ENCODE results near the gene KCND2. TPM values are rescaled to one million over a fixed set of nuclear protein-coding genes. Genes with fewer than 3 reads are reported as not detected.
"Not testable (repeated sequence)": the region's sequence is repeated elsewhere in the genome, so short reads cannot be mapped to it uniquely, and the experiment has no call there.

Gene KCND2
- total and polyA plus RNA-seq, 7 donors, result under 0.01 to 3.3 (median 1.3) TPM; not detected in 1

GRCh38 chr7:120233338-120233737, 39.6 kb upstream of the KCND2 start:
- H3K4me3 ChIP-seq, result no peak overlapping the region
- peaks cover 0 to 3% (median 0%) of the 10 kb centered on the region in 4 donors for H3K9me3 ChIP-seq
- no peaks in the 10 kb centered on the region for H3K27me3 ChIP-seq
- H3K27ac ChIP-seq, result no peak overlapping the region
- H3K36me3 ChIP-seq, result no peaks in the 10 kb centered on the region
- intact Hi-C loops (cut with DNase I), result no loop called here
- H3K4me1 ChIP-seq, result no peaks in the 10 kb centered on the region
- TF ChIP-seq POLR2AphosphoS5 (IDR thresholded peaks at IDR 0.05), result no peak
- no peak for TF ChIP-seq POLR2A (IDR thresholded peaks at IDR 0.05)
- no peak for TF ChIP-seq EP300 (IDR thresholded peaks at IDR 0.05)
- TF ChIP-seq CTCF (IDR thresholded peaks at IDR 0.05), result no peak
- 78 to 83% methylated on average over 1 of the region's 1 CpG for whole genome bisulfite sequencing, 2 donors
- DNase-seq, result no peak

GRCh38 chr7:120240350-120240749, 32.6 kb upstream of the KCND2 start:
- H3K4me3 ChIP-seq, H3K27ac ChIP-seq, H3K27me3 ChIP-seq, H3K36me3 ChIP-seq, H3K9me3 ChIP-seq, H3K4me1 ChIP-seq, DNase-seq: not testable (repeated sequence)
- intact Hi-C loops (cut with DNase I), result loop anchor here (5.0 kb wide), 1 partner anchor 453 kb away; no protein-coding TSS in a partner anchor
- 63 to 80% methylated on average over 8 of the region's 8 CpGs for WGBS, 2 donors

GRCh38 chr7:120241973-120242372, 31.0 kb upstream of the KCND2 start:
- no peak overlapping the region for H3K4me3 ChIP-seq
- intact Hi-C loops (cut with DNase I), result loop anchor here (5.0 kb wide), 1 partner anchor 455 kb away; no protein-coding TSS in a partner anchor
- WGBS, 2 donors, result 79 to 95% methylated on average over 1 of the region's 1 CpG
- TF ChIP-seq POLR2A (IDR thresholded peaks at IDR 0.05) (no peak), POLR2AphosphoS5 (IDR thresholded peaks at IDR 0.05) (no peak), EP300 (IDR thresholded peaks at IDR 0.05) (no peak), CTCF (IDR thresholded peaks at IDR 0.05) (no peak)
- no peaks in the 10 kb centered on the region for H3K36me3 ChIP-seq
- H3K27ac ChIP-seq, result no peak overlapping the region
- H3K27me3 ChIP-seq, result no peaks in the 10 kb centered on the region
- no peaks in the 10 kb centered on the region for H3K4me1 ChIP-seq
- H3K9me3 ChIP-seq, result no peaks in the 10 kb centered on the region
- DNase-seq, result no peak

- H3K27ac ChIP-seq, result no peak overlapping the region
- TF ChIP-seq POLR2AphosphoS5 (IDR thresholded peaks at IDR 0.05), result no peak
- TF ChIP-seq CTCF (IDR thresholded peaks at IDR 0.05), result no peak
- no peak for TF ChIP-seq EP300 (IDR thresholded peaks at IDR 0.05)
- TF ChIP-seq POLR2A (IDR thresholded peaks at IDR 0.05), result no peak
- H3K4me3 ChIP-seq, result no peak overlapping the region
- H3K9me3 ChIP-seq, result no peaks in the 10 kb centered on the region
- H3K36me3 ChIP-seq, result no peaks in the 10 kb centered on the region
- intact Hi-C loops (cut with DNase I), result no loop called here
- H3K4me1 ChIP-seq, result no peaks in the 10 kb centered on the region
- no peaks in the 10 kb centered on the region for H3K27me3 ChIP-seq
- WGBS, 2 donors, result 77 to 84% methylated on average over 1 of the region's 1 CpG
- DNase-seq, result no peak
These were observed 18.1 kb upstream of the KCND2 start for GRCh38 chr7:120254845-120255244.

GRCh38 chr7:120256344-120257070, 16.5 kb upstream of the KCND2 start:
- Histone ChIP-seq H3K36me3 (no peaks in the 10 kb centered on the region), H3K4me3 (no peak overlapping the region), H3K27me3 (no peaks in the 10 kb centered on the region), H3K9me3 (no peaks in the 10 kb centered on the region), H3K27ac (no peak overlapping the region), H3K4me1 (no peaks in the 10 kb centered on the region)
- intact Hi-C loops (cut with DNase I), result no loop called here
- TF ChIP-seq POLR2AphosphoS5 (IDR thresholded peaks at IDR 0.05) (no peak), CTCF (IDR thresholded peaks at IDR 0.05) (no peak)
- no peak for DNase-seq
